Peyer's patch (tissue), 4 donors: ENCODE results near the gene DDX3X.

Experiments used
- CTCF ChIP-seq, 6 experiments: fragments of 450-650 bp in 4 of 6; fragments of 200-600 bp in 2 of 6; sonication (generic) in 1 of 6; IDR thresholded peaks; one replicate each; pipeline ENCODE4 v1.5.1; 2017 to 2019; ENCODE audit warnings: antibody characterized with exemption in 6 of 6, mild to moderate bottlenecking in 3 of 6, moderate library complexity in 1 of 6
- POLR2A ChIP-seq, 2 donors: fragments of 450-650 bp; IDR thresholded peaks; one replicate each; pipeline ENCODE4 v1.5.1; 2017; ENCODE audit warnings: antibody characterized with exemption in 2 of 2, mild to moderate bottlenecking in 2 of 2, moderate library complexity in 2 of 2

- TF ChIP-seq POLR2A (IDR thresholded peaks at IDR 0.05) (no peak), CTCF (IDR thresholded peaks at IDR 0.05) (no peak)
Measured at GRCh38 chrX:41369152-41369551, 35.2 kb downstream of the DDX3X start.
